Measurements from ENCODE around the gene HBS1L. TPM values are rescaled to one million over a fixed set of nuclear protein-coding genes. Genes with fewer than 3 reads are reported as not detected.

HBS1L gene
- total RNA-seq, 4 donors from 2014 or later = 35.4 to 50.2 (median 45.5) TPM

DNA sequence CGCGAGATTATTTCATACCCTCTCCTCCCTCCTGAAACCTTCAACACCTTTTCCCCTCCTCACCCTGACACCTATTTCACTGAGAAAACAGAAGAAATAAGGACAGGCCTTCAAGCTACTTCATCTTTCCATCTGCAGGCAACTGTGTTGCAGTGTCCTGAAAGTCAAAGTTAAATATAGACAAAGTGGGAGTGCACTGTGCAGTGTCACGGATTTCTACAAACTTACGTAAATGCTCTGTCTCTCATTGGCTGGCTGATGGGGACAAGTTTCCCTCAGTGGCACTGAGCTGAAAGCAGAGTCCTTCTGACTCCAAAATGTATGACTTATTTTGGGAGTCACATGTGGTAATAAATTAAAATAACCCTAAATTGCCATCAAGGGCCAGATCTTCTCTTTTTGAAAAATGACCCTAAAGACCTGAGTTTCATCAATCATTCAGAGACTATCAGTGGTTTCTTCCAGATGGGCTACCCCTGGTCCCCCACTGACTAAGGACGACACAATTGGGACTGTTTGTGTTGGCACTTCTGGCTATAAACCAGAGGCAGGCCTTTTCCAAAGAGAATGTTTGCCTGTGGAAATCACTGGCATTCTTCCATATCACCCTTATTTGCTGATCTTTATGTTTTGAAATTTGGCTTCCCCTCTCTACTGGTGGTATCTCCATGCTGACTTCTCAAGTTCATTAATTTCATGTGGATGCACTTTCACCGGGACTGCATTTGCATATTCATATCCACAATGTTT lies 126.3 kb downstream of the HBS1L start:
- TF ChIP-seq, protein P1, sequence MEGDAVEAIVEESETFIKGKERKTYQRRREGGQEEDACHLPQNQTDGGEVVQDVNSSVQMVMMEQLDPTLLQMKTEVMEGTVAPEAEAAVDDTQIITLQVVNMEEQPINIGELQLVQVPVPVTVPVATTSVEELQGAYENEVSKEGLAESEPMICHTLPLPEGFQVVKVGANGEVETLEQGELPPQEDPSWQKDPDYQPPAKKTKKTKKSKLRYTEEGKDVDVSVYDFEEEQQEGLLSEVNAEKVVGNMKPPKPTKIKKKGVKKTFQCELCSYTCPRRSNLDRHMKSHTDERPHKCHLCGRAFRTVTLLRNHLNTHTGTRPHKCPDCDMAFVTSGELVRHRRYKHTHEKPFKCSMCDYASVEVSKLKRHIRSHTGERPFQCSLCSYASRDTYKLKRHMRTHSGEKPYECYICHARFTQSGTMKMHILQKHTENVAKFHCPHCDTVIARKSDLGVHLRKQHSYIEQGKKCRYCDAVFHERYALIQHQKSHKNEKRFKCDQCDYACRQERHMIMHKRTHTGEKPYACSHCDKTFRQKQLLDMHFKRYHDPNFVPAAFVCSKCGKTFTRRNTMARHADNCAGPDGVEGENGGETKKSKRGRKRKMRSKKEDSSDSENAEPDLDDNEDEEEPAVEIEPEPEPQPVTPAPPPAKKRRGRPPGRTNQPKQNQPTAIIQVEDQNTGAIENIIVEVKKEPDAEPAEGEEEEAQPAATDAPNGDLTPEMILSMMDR (IDR thresholded peaks at IDR 0.05; ENCODE audit: low read depth) = no peak

DNA sequence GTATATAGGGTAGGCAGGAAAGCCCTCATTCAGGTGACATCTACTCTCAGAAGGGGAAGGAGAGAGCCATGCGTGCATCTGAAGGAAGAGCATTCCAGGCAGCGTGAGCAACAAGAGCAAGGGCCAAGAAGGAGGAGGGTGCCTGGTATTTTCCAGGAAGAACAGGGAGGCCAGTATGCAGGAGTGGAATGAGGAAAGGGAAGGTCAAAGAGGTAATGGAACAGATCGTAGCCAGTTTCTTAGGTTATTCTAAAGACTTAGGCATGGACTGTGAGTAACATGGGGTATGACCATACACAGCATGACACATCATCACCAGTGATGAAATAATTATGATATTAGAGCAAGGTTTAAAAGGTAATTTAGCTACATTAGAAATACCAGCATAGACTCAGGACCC lies 128.8 kb downstream of the HBS1L start:
- TF ChIP-seq, protein P1 (IDR thresholded peaks at IDR 0.05; ENCODE audit: low read depth) = no peak

DNA sequence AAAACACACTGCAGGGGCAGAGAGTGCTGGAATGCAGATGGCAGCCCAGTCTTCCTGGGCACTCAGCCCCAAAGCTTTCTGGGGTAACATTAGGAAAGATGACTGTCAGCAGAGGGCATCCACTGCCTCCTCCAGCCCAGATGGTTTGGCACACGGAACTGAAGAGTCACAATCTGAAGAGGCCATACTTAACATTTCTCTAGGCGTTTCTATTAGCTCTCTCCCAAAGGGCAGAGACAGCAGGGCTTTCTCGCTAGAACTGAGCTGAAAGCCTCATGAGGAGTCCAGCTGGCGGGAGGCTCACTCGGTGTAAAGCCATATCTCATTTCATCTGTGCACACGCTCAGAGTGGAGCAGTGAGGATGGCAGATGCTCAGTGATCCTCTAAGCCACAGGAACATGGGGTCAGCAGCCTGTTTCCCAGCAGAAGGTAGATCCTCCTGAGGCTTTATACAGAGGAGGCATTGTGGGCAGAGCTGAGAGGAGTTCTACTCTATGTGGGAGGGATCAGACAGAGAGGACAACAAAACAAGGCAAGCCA lies 132.8 kb downstream of the HBS1L start:
- TF ChIP-seq, protein P1 (IDR thresholded peaks at IDR 0.05; ENCODE audit: low read depth) = no peak

DNA sequence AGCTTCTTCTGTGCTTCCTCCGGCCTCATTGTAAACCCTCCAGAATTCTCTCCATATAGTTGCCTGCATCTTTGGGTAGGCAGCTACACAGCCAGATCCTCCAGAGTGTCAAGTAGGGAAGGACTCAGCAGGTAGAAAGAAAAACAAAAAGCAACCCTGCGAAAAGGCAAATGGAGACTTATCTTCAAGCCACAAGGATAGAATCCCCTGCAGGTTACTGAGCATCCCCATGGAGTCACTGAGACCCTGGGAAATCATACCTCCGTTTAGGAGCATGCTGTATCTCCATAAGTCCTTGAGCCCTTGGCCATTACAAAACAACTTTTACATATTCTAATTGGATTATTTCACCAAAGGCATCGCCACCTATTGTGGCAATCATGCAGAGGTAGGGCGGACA lies 133.3 kb downstream of the HBS1L start:
- TF ChIP-seq, protein P1 (IDR thresholded peaks at IDR 0.05; ENCODE audit: low read depth) = no peak

DNA sequence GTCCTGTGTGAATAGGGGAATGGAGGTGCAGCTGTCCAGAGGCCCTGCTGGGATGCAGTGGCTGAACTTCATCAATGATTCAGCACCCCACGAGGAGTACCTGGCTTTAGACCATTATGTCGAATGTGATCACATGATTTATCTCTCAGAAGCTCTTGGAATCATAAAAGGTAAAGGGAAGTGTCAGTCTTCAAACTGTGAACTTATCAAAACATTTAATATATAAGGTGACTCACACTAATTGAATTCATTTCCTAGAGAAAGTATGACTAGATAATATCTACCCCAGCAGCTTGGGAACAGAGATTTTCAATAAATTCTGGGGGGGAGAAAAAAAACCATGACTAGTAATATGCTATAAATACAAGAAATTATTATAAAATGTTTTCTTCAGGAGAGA lies 134.2 kb downstream of the HBS1L start:
- TF ChIP-seq, protein P1 (IDR thresholded peaks at IDR 0.05; ENCODE audit: low read depth) = no peak

DNA sequence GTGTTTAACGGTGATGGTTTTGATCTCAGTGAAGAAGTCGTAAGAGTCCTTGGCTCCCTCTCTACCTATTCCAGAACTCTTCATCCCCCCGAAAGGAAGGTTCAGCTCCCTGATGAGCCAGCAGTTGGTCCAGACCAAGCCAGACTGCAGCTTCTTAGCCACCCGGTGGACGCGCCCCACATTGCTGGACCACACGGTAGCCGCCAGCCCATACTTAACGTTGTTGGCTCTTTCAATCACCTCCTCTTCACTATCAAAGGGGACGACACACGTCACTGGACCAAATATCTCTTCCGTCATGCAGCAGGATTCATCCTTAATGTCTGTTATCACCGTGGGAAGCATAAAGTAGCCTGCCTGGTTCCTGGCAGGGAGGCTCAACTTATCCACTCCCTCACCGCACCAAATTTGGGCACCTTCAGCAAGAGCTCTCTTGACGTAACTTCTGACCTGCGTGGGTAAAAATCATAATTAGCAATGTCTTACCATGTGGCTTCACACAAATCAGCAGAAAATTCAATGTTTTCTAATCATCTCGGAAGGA lies 136.1 kb downstream of the HBS1L start:
- TF ChIP-seq, protein P1 (IDR thresholded peaks at IDR 0.05; ENCODE audit: low read depth) = no peak

DNA sequence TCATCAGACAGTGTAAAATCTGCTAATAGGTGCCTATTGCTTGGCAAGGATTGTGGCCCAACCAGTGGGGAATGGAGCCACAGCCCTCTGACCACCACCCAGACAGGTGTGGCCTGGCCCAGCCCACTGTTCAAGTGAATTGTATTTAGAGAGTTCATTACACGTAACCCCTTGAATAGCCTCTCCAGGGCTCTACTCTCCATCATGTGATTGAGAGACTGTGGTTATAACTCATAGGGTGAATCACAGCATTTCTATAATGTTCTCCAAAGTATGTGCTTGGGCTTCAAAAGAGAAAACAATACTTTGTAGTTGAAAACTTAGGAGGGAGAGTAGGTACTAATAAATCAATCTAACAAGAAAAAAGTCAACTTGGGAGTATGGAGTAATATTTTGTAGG lies 143.1 kb downstream of the HBS1L start:
- TF ChIP-seq, protein P1 (IDR thresholded peaks at IDR 0.05; ENCODE audit: low read depth) = no peak
